Cardiac muscle cell (in vitro differentiated cells and primary cell): ENCODE measurements around the gene PHF13. TPM values are rescaled to one million over a fixed set of nuclear protein-coding genes. Genes with fewer than 3 reads are reported as not detected.
A peak's percentile ranks its signal among the peaks of the same experiment; 100 is the strongest.

ENCODE experiments used
- DNase-seq, 2 donors: peaks; one replicate each; pipeline versions ENCODE4 v3.0.0 to v3.0.0-alpha.2; 2010 to 2017; ENCODE audit warnings: low read depth in 1 of 2, low spot score in 1 of 2
- H3K27ac ChIP-seq: fragments of 200-600 bp; sonication (generic); 2 replicates; pipeline ENCODE4 v1.5.1; 2016
- H3K27me3 ChIP-seq: fragments of 200-600 bp; sonication (generic); 2 replicates; pipeline ENCODE4 v1.6.0; 2016; ENCODE audit warnings: control low read depth
- H3K36me3 ChIP-seq: fragments of 200-600 bp; sonication (generic); 2 replicates; pipeline ENCODE4 v1.5.1; 2016; ENCODE audit warnings: control low read depth
- H3K4me1 ChIP-seq: fragments of 200-600 bp; sonication (generic); 2 replicates; pipeline ENCODE4 v1.8.1; 2017; ENCODE audit warnings: low read depth, mild to moderate bottlenecking, mixed run types
- H3K4me3 ChIP-seq: fragments of 200-600 bp; sonication (generic); 2 replicates; pipeline ENCODE4 v1.5.1; 2016; ENCODE audit warnings: mild to moderate bottlenecking
- H3K9me3 ChIP-seq: fragments of 200-600 bp; sonication (generic); 2 replicates; pipeline ENCODE4 v1.5.1; 2017; ENCODE audit warnings: low read depth, mild to moderate bottlenecking, control low read depth
- CTCF ChIP-seq: IDR thresholded peaks from 2 replicates; pipeline ENCODE4 v1.5.1; 2012; ENCODE audit warnings: low read depth, mild to moderate bottlenecking, low read length
- polyA plus RNA-seq: library from polyadenylated mRNA; unstranded; fragments of >200 nt; fragmentation: Nextera tagmentation; extraction: Ambion mirVana; gene quantifications from 2 replicates; pipeline ENCODE4 v1.2.1, GENCODE V29; 2016
- total RNA-seq: library from RNA; depleted of rRNA; stranded (reverse); fragments of >200 nt; gene quantifications from 2 replicates; pipeline ENCODE4 v1.2.3, GENCODE V29; 2016

PHF13 gene
- total and polyA plus RNA-seq, 2 experiments from 2014 or later, result 16.8 to 31.6 TPM

GRCh38 chr1:6601923-6602668 is 11.4 kb upstream of the PHF13 start:
- Histone ChIP-seq H3K27ac (peak overlapping the region; percentile 99), H3K36me3 (peaks cover 4% of the 10 kb centered on the region), H3K4me3 (peak overlapping the region; percentile 57), H3K9me3 (no peaks in the 10 kb centered on the region), H3K4me1 (peaks cover 45% of the 10 kb centered on the region), H3K27me3 (no peaks in the 10 kb centered on the region)
- no peak for TF ChIP-seq CTCF
- DNase-seq, result peak in 1 of 2 donors; percentile 64

- TF ChIP-seq CTCF, result no peak
Observed at GRCh38 chr1:6602669-6603237, 10.8 kb upstream of the PHF13 start, which contains the start of gene KLHL21. KLHL21 (minus strand) TSS chr1:6602869; CDS start chr1:6602817, 52 bp downstream.

DNA sequence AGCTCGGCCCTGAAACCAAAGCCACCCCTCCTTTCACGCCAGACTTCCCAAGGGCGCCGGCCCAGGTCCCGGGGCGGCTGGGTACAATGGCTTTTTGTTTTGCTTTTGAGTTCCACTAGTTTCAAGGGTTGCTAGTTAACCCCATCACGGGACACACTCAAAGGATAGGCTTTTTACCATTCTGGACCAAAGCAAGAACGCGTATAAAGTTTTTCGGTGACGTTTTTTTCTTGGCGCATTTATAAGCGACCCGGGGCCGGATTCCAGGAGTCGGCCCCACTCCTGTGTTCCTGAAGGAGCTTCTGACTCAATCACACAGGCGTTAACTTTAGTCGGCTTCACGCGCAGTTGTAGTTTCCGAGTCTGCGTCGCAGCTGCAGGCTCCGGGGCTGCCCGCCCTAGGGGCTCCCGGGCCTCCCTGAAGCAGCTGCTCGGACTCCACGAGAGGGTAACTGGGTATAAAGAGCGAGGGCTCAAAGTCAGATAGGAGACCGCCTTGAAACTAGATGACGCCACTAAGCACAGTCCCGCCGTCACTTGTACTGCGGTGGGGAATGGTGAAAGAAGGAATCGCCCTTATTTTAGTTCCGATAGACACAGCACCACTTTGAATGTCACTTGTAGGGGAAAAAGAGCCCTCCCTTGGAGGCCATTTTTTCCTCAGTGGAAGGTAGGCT is 10.2 kb upstream of the PHF13 start:
- TF ChIP-seq CTCF, result no peak
- Histone ChIP-seq H3K27me3 (no peaks in the 10 kb centered on the region), H3K9me3 (no peaks in the 10 kb centered on the region), H3K4me1 (peaks cover 35% of the 10 kb centered on the region), H3K27ac (peak overlapping the region; percentile 99), H3K4me3 (peak overlapping the region; percentile 57), H3K36me3 (no peaks in the 10 kb centered on the region)
- peak; percentile 65 to 84 for DNase-seq

More at GRCh38 chr1:6602669-6603237, 10.8 kb upstream of the PHF13 start, which contains the start of gene KLHL21:
- Histone ChIP-seq H3K4me3 (peak within 1 kb of the TSS; percentile 57), H3K9me3 (no peaks in the 10 kb centered on the region), H3K36me3 (peaks cover 4% of the 10 kb centered on the region), H3K27me3 (no peaks in the 10 kb centered on the region), H3K27ac (peak within 1 kb of the TSS; percentile 99), H3K4me1 (peaks cover 40% of the 10 kb centered on the region)
- peak; percentile 93 to 94 for DNase-seq

DNA sequence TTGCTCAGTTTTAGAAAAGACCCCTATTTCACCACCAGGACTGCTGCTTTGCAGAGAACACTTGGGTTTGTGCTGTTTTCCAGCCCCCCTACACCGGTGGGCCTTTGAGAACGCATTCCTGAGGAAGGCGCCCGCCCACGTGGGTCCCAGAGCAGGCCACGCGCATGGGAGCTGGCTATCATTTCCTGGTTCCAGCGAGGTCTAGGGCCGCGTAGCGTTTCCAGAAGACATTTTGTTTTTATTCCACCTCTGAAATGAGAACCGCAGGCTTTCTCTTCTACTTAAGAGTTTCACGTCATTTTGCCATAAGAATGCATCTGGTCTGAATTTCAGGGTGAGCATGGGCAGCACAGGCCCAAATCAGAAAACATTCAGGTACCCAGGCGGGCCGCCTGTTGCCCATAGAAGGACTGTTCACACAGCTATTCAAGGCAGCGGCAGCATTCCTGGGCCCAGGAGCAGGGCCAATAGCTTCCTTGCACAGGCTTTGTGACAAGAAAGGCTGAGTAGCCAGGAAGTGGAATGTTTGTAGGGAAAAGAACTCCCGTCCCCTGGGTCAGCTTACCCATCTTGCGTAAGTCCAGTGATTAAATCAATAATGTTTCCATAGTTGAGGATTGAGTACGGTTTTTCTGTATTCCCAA is 9.5 kb upstream of the PHF13 start:
- H3K4me1 ChIP-seq, result peaks cover 39% of the 10 kb centered on the region
- H3K4me3 ChIP-seq, result peak overlapping the region; percentile 57
- no peak for TF ChIP-seq CTCF
- H3K36me3 ChIP-seq, result no peaks in the 10 kb centered on the region
- peak; percentile 91 to 93 for DNase-seq
- H3K27ac ChIP-seq, result peak overlapping the region; percentile 99
- no peaks in the 10 kb centered on the region for H3K9me3 ChIP-seq
- H3K27me3 ChIP-seq, result no peaks in the 10 kb centered on the region

GRCh38 chr1:6612641-6613360 is 730 bp upstream of the PHF13 start:
- Histone ChIP-seq H3K4me1 (peaks cover 19% of the 10 kb centered on the region), H3K27me3 (no peaks in the 10 kb centered on the region), H3K36me3 (peaks cover 3% of the 10 kb centered on the region), H3K4me3 (peak overlapping the region; percentile 57), H3K9me3 (no peaks in the 10 kb centered on the region), H3K27ac (peak overlapping the region; percentile 91)
- TF ChIP-seq CTCF, result no peak
- DNase-seq, result peak; percentile 40 to 58
